K562 (cell line): ENCODE results near the gene CAST. TPM values are rescaled to one million over a fixed set of nuclear protein-coding genes. Genes with fewer than 3 reads are reported as not detected.

Experiments
- CREBBP ChIP-seq: IDR thresholded peaks from one replicate; pipeline ENCODE4 v1.6.1; 2012; ENCODE audit warnings: low read depth, mild to moderate bottlenecking, control low read depth, inconsistent platforms, low read length
- EZH2 ChIP-seq: IDR thresholded peaks from 2 replicates; pipeline ENCODE4 v1.6.1; 2012; ENCODE audit warnings: low read depth, mild to moderate bottlenecking, inconsistent platforms, low read length, borderline replicate concordance
- FOXO4 ChIP-seq: fragments of 450-650 bp; formaldehyde crosslinking; IDR thresholded peaks from 2 replicates; pipeline ENCODE4 v1.4.0; 2020; ENCODE audit warnings: mild to moderate bottlenecking, moderate library complexity
- HDAC2 ChIP-seq: fragments of 450-650 bp; IDR thresholded peaks from 2 replicates; pipeline ENCODE4 v1.6.1; 2016; ENCODE audit warnings: mild to moderate bottlenecking
- SRSF3 ChIP-seq: fragments of 200-400 bp; formaldehyde crosslinking; IDR thresholded peaks from 2 replicates; pipeline ENCODE4 v1.6.1; 2016; ENCODE audit warnings: mild to moderate bottlenecking, low read length, moderate library complexity; ENCODE audit not compliant: insufficient read depth
- STAT5A ChIP-seq: IDR thresholded peaks from 2 replicates; pipeline ENCODE4 v1.6.1; 2012; ENCODE audit warnings: low read length, inconsistent platforms, borderline replicate concordance
- polyA plus RNA-seq, 8 experiments: library from polyadenylated mRNA; depleted of rRNA in 4 of 8; stranded (reverse) in 5 of 8; unstranded in 3 of 8; fragments of >200 nt; fragmentation: Nextera tagmentation in 2 of 8; fragmentation: Illumina TruSeq in 1 of 8; extraction: Ambion mirVana in 2 of 8; extraction: Trizol in 1 of 8; gene quantifications; 2 replicates each; pipeline versions ENCODE4 v1.2.1 to v1.2.3, GENCODE V29; 2011 to 2014; ENCODE audit warnings: inconsistent platforms in 1 of 8, missing spikeins in 1 of 8
- total RNA-seq, 7 experiments: library from RNA; depleted of rRNA in 6 of 7; stranded (reverse); fragments of >200 nt in 6 of 7; fragmentation: Illumina TruSeq in 2 of 7; extraction: Trizol in 2 of 7; gene quantifications; 2 replicates each; pipeline versions ENCODE4 v1.2.1 to v1.2.3, GENCODE V29; 2011 to 2021; ENCODE audit warnings: low replicate concordance in 1 of 7
- TF ChIP-seq, protein P1 (sequence below): fragments of 250-450 bp; sonication (Bioruptor Pico); IDR thresholded peaks from 2 replicates; pipeline ENCODE4 v1.8.0; 2021; ENCODE audit warnings: borderline replicate concordance, mild to moderate bottlenecking, moderate library complexity; ENCODE audit not compliant: poor library complexity, severe bottlenecking

Gene CAST
- total and polyA plus RNA-seq, 9 of the 15 experiments (the other 6 are each of a cell fraction or from before 2014, with no cell fraction given) = 55.5 to 136 (median 86.1) TPM

DNA sequence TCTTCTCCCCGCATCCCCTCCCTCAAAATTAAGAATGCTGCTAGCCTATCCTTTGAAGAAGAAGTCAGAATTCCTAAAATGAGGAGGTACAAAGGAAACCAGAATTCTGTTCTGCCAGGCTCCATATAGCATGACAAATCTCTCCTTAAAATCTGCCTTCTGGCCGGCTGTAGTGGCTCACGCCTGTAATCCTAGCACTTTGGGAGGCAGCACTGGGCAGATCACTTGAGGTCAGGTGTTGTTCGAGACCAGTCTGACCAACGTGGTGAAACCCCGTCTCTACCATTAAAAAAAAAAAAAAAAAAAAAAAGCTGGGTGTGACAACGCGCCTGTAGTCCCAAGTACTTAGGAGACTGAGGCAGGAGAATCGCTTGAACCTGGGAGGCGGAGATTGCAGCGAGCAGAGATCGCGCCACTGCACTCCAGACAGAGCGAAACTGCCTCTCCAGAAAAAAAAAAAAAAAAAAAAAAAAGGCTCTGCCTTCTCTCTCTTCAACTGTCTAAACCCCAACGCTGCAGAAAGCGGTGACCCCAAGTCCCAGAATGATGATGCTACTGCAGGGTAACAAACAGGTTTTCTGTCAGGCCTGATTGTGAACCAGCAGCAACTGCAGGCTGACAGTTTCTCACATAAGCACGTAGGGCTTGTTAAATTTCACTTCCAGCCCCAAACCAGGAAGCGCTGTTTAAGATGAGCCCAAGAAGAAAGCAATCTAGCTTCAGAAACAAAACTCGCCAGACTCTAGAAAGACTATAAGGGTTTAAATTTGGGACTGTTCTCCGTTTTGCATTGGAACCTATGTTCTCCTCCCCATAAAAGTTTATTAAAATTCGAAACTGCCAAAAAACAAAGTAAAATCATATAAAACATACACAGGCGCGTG is 963 bp upstream of the CAST start (continued):
- no peak for TF ChIP-seq EZH2
- TF ChIP-seq, protein P1, sequence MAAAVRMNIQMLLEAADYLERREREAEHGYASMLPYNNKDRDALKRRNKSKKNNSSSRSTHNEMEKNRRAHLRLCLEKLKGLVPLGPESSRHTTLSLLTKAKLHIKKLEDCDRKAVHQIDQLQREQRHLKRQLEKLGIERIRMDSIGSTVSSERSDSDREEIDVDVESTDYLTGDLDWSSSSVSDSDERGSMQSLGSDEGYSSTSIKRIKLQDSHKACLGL (CRISPR knock-in tag) = no peak
- no peak for TF ChIP-seq STAT5A
- no peak for TF ChIP-seq CREBBP
- TF ChIP-seq HDAC2 = no peak
- no peak for TF ChIP-seq FOXO4 (CRISPR knock-in tag)
- TF ChIP-seq SRSF3 = no peak
